ENCODE results near the gene TAF4B.
"Not testable (repeated sequence)": the region's sequence is repeated elsewhere in the genome, so short reads cannot be mapped to it uniquely, and the experiment has no call there.

Gene TAF4B

DNA sequence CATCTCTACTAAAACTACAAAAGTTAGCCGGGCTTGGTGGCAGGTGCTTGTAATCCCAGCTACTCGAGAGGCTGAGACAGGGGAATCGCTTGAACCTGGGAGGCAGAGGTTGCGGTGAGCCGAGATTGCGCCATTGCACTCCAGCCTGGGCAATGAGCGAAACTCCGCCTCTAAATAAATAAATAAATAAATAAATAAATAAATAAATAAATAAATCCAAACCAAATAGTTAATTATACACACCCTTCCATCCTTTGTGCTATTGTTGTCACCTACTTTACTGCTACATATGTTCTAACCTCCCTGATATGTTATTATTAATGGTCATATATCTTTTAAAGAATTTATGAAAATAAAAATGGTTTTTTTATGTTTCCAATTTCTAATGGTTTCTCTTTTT, 155.3 kb downstream of the TAF4B start:
- not testable (repeated sequence) for H3K4me1 ChIP-seq (ENCODE audit: control insufficient read depth, insufficient read depth, low read length); H3K27ac ChIP-seq (ENCODE audit: low read length); H3K9me3 ChIP-seq (ENCODE audit: control insufficient read depth in 2 of 2, low read length in 2 of 2)

DNA sequence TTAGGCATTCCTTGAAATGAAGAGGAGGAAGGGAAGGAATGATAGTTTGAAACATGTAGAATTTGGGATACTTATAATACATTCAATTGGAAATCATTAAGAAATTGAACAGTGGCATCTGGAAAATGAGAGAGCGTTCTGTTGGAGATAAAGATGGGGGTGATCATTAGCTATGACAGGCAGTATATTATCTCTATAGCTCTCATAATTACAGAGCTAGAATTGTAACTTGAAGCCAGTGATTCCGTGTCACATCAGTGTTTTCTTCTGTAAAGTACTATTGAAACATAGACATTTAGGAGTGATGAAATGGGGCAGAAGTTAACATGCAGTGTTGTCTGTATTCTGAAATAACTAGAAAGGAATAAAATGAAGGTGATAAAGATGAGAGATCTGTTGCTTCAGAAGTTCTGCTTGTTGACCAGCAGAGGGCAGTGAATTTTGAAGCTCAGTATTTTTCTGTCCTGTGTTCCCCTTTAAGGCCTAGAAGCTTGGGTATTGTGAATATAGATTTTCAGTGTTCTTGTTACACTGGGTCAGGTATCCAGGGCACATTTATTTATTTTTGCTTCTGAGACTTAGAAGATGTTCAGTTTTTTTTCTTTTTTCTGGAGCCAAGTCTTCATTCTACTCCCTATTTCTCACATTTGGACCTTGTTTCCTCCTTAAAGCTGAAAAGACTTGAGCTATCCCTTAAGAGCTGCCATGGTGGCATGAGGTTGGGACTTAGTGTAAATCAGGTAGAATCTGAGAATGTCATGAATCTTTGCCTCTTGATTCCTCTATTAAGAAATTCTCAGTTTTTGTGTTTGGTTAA, 157.4 kb downstream of the TAF4B start:
- H3K9ac ChIP-seq (ENCODE audit: low read length in 2 of 2), result no peak overlapping the region
- no peaks in the 10 kb centered on the region for H3K27me3 ChIP-seq (ENCODE audit: control insufficient read depth in 1 of 2, insufficient read depth in 2 of 2, low read length in 2 of 2)
- no peaks in the 10 kb centered on the region for H3K9me3 ChIP-seq (ENCODE audit: control insufficient read depth in 2 of 2, low read length in 2 of 2)
- no peak overlapping the region for H3K4me3 ChIP-seq (ENCODE audit: low read length in 2 of 2)
- no peak overlapping the region for H3K27ac ChIP-seq (ENCODE audit: low read length)
- H3K36me3 ChIP-seq (ENCODE audit: control insufficient read depth in 2 of 2, insufficient read depth in 2 of 2, low read length in 2 of 2), result no peaks in the 10 kb centered on the region
- H3K4me1 ChIP-seq (ENCODE audit: control insufficient read depth, insufficient read depth, low read length), result no peaks in the 10 kb centered on the region

More for the DNA sequence above, 155.3 kb downstream of the TAF4B start:
- not testable (repeated sequence) for H3K9ac ChIP-seq (ENCODE audit: low read length in 2 of 2); H3K4me3 ChIP-seq (ENCODE audit: low read length in 2 of 2); H3K36me3 ChIP-seq (ENCODE audit: control insufficient read depth in 2 of 2, insufficient read depth in 2 of 2, low read length in 2 of 2); H3K27me3 ChIP-seq (ENCODE audit: control insufficient read depth in 1 of 2, insufficient read depth in 2 of 2, low read length in 2 of 2)

DNA sequence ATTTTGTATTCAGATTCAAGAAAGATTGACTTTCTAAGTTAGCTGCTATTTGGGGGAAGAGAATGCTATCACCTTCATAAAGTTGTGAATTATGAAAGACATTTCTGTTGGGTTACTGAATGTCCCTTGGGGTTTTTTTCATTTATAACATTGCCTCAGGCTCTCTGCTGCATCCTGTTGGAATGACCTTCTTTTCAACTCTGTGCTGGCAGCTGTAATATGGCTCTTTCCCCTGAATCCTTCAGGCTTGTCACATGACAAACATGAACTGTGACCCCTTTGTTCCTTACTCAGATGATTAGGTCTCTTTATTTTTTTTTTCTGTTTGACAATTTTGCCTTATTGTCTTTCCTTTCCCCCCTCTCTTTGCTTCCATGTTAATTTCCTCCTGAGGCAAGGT, 159.8 kb downstream of the TAF4B start:
- no peak overlapping the region for H3K4me3 ChIP-seq (ENCODE audit: low read length in 2 of 2)
- no peak overlapping the region for H3K27ac ChIP-seq (ENCODE audit: low read length)
- no peaks in the 10 kb centered on the region for H3K9me3 ChIP-seq (ENCODE audit: control insufficient read depth in 2 of 2, low read length in 2 of 2)
- H3K27me3 ChIP-seq (ENCODE audit: control insufficient read depth in 1 of 2, insufficient read depth in 2 of 2, low read length in 2 of 2), result no peaks in the 10 kb centered on the region
- no peaks in the 10 kb centered on the region for H3K4me1 ChIP-seq (ENCODE audit: control insufficient read depth, insufficient read depth, low read length)
- H3K36me3 ChIP-seq (ENCODE audit: control insufficient read depth in 2 of 2, insufficient read depth in 2 of 2, low read length in 2 of 2), result peaks cover 0 to 6% of the 10 kb centered on the region in 2 donors
- no peak overlapping the region for H3K9ac ChIP-seq (ENCODE audit: low read length in 2 of 2)

DNA sequence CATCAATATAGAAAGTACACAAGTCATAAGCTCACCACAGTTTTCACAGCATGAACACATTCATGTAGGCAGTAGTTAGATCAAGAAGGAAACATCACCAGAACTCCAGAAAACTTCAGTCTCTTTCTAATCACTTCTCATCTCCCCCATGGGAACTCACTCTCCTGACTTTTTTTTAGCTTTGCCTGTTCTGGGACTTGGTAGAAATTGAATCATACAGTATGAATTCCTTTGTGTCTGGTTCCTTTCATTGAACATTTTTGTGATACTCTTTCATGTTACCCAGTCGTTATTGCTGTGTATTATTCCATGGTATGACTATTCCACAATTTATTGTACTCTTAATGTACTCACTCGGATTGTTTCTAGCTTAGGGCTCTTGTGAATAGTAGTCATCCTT, 160.2 kb downstream of the TAF4B start:
- Histone ChIP-seq H3K9me3 (ENCODE audit: control insufficient read depth in 2 of 2, low read length in 2 of 2) (no peaks in the 10 kb centered on the region), H3K4me1 (ENCODE audit: control insufficient read depth, insufficient read depth, low read length) (no peaks in the 10 kb centered on the region), H3K4me3 (ENCODE audit: low read length in 2 of 2) (no peak overlapping the region), H3K27ac (ENCODE audit: low read length) (no peak overlapping the region), H3K36me3 (ENCODE audit: control insufficient read depth in 2 of 2, insufficient read depth in 2 of 2, low read length in 2 of 2) (peaks cover 0 to 6% of the 10 kb centered on the region in 2 donors), H3K27me3 (ENCODE audit: control insufficient read depth in 1 of 2, insufficient read depth in 2 of 2, low read length in 2 of 2) (no peaks in the 10 kb centered on the region), H3K9ac (ENCODE audit: low read length in 2 of 2) (no peak overlapping the region)

DNA sequence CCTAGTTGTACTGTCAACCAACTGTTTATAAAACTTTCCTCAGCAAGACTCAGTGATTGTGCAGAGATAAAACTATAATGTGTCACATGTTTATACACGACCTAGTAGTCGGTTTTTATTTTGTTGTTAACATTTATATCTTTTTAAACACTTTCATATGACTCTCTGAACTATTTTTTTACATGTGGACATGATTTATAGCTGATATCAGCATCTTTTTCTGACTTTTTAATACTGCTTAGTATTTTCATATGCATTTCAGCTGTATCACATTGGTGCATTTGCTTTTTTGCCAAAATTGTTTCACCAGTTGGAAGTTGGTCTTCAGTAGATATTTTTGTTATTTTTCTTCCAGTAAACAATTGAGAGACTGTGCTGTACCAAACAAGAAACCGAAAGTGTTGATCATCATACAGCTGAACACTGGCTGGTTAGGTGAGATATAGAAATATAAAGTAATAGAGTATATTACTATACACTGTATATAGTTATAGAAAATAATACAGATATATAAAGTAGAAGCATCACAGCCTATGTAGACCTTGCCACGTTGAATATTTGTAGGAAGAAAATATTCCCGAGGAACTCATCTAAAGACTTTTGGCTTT, 167.9 kb downstream of the TAF4B start:
- H3K36me3 ChIP-seq (ENCODE audit: control insufficient read depth in 2 of 2, insufficient read depth in 2 of 2, low read length in 2 of 2), result peaks cover 0 to 6% of the 10 kb centered on the region in 2 donors
- no peaks in the 10 kb centered on the region for H3K4me1 ChIP-seq (ENCODE audit: control insufficient read depth, insufficient read depth, low read length)
- H3K9ac ChIP-seq (ENCODE audit: low read length in 2 of 2), result no peak overlapping the region
- H3K27ac ChIP-seq (ENCODE audit: low read length), result no peak overlapping the region
- H3K9me3 ChIP-seq (ENCODE audit: control insufficient read depth in 2 of 2, low read length in 2 of 2), result no peaks in the 10 kb centered on the region
- H3K4me3 ChIP-seq (ENCODE audit: low read length in 2 of 2), result no peak overlapping the region
- H3K27me3 ChIP-seq (ENCODE audit: control insufficient read depth in 1 of 2, insufficient read depth in 2 of 2, low read length in 2 of 2), result no peaks in the 10 kb centered on the region

DNA sequence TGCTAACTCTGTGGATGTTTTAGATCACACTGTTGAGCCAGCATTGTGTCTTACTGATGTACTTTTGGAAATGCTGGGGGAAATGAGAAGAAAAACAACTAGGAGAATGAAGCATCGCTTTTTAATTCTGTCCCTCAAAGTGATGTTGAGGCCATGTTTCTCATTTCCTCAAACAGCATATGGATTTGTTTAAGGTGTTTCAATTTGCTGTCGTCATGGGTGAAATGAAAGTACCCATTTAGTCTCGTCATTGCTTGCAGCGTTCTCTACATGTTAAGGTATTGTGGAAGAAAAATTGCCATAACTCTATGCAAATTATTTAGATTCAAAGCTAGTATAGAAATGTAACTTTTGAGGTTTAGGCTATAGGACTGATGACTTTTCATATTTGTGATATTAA, 170.8 kb downstream of the TAF4B start:
- Histone ChIP-seq H3K27ac (ENCODE audit: low read length) (no peak overlapping the region), H3K27me3 (ENCODE audit: control insufficient read depth in 1 of 2, insufficient read depth in 2 of 2, low read length in 2 of 2) (no peaks in the 10 kb centered on the region), H3K4me3 (ENCODE audit: low read length in 2 of 2) (no peak overlapping the region), H3K9ac (ENCODE audit: low read length in 2 of 2) (no peak overlapping the region), H3K36me3 (ENCODE audit: control insufficient read depth in 2 of 2, insufficient read depth in 2 of 2, low read length in 2 of 2) (no peaks in the 10 kb centered on the region), H3K9me3 (ENCODE audit: control insufficient read depth in 2 of 2, low read length in 2 of 2) (no peaks in the 10 kb centered on the region), H3K4me1 (ENCODE audit: control insufficient read depth, insufficient read depth, low read length) (no peaks in the 10 kb centered on the region)

DNA sequence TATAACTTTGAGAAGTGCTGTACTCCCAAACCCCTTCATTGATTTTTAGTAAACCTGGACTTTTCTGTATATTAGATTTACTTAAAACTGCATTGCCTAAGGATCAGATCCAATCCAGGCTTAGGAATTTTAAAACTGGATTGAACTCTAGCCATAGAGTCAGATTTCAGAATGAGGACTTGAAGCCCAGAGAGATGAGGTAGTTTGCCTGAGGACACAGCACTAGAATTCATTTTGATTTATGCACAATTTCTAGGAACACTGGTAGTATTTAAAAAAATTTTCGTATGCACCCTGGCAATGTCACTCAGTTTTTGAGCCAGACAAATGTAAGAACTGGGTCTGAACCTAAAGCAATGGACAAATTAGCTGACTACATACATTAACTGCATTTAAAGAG, 177.2 kb downstream of the TAF4B start:
- no peaks in the 10 kb centered on the region for H3K9me3 ChIP-seq (ENCODE audit: control insufficient read depth in 2 of 2, low read length in 2 of 2)
- H3K36me3 ChIP-seq (ENCODE audit: control insufficient read depth in 2 of 2, insufficient read depth in 2 of 2, low read length in 2 of 2), result no peaks in the 10 kb centered on the region
- no peak overlapping the region for H3K4me3 ChIP-seq (ENCODE audit: low read length in 2 of 2)
- H3K4me1 ChIP-seq (ENCODE audit: control insufficient read depth, insufficient read depth, low read length), result no peaks in the 10 kb centered on the region
- no peaks in the 10 kb centered on the region for H3K27me3 ChIP-seq (ENCODE audit: control insufficient read depth in 1 of 2, insufficient read depth in 2 of 2, low read length in 2 of 2)
- H3K9ac ChIP-seq (ENCODE audit: low read length in 2 of 2), result no peak overlapping the region
- no peak overlapping the region for H3K27ac ChIP-seq (ENCODE audit: low read length)

DNA sequence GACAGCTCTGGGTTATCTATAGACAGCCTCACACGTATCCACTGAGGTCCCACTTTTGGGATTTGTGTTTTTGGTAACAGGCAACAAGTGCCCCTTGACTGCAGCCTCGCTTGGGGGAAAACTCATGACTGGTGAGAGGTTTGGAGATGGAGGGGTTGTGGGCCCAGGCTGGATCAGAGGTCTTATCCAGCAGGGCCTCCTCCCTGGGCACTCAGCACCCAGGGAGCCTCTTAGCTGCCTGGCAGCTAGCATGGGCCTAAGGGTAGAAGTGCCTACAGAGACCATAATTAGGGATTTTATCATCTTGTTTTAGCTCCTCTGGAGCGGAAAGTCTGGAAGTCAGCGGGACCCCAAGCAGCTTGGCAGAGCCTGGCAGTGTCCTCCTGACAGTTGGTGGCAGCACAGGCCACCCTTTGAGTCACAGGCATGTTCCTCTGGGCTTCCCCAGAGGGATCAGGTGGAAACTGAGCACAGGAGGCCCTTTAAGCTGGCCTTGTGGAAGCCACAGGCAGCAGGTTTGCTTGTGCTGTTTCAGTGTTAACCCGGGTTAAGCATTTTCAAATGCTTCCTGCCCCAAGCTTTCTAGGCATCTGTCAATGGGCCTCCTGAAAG, 179.1 kb downstream of the TAF4B start:
- Histone ChIP-seq H3K9me3 (ENCODE audit: control insufficient read depth in 2 of 2, low read length in 2 of 2) (no peaks in the 10 kb centered on the region), H3K36me3 (ENCODE audit: control insufficient read depth in 2 of 2, insufficient read depth in 2 of 2, low read length in 2 of 2) (no peaks in the 10 kb centered on the region), H3K4me1 (ENCODE audit: control insufficient read depth, insufficient read depth, low read length) (no peaks in the 10 kb centered on the region), H3K27me3 (ENCODE audit: control insufficient read depth in 1 of 2, insufficient read depth in 2 of 2, low read length in 2 of 2) (no peaks in the 10 kb centered on the region), H3K9ac (ENCODE audit: low read length in 2 of 2) (no peak overlapping the region), H3K27ac (ENCODE audit: low read length) (no peak overlapping the region), H3K4me3 (ENCODE audit: low read length in 2 of 2) (no peak overlapping the region)

DNA sequence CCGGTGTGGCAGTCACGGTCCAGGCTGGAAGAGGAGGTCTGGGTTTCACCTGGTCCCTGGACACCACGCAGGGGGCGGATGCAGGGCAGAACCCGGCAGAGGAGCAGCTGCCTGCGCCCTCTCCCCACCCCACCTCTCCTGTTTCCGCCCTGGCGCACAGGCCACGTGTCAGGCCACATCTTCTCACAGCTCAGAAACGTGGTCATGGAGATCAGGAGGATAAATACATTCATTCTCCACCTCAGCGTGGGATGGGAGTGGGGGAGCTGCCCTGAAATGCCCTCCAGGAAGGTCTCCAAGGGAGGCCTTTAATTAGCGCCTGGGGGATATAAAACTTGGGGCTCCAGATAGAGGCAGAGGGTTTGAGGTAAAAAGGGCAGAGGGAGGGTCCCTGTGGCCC, 180.1 kb downstream of the TAF4B start:
- no peak overlapping the region for H3K27ac ChIP-seq (ENCODE audit: low read length)
- no peak overlapping the region for H3K9ac ChIP-seq (ENCODE audit: low read length in 2 of 2)
- no peaks in the 10 kb centered on the region for H3K9me3 ChIP-seq (ENCODE audit: control insufficient read depth in 2 of 2, low read length in 2 of 2)
- no peaks in the 10 kb centered on the region for H3K4me1 ChIP-seq (ENCODE audit: control insufficient read depth, insufficient read depth, low read length)
- no peaks in the 10 kb centered on the region for H3K27me3 ChIP-seq (ENCODE audit: control insufficient read depth in 1 of 2, insufficient read depth in 2 of 2, low read length in 2 of 2)
- no peak overlapping the region for H3K4me3 ChIP-seq (ENCODE audit: low read length in 2 of 2)
- H3K36me3 ChIP-seq (ENCODE audit: control insufficient read depth in 2 of 2, insufficient read depth in 2 of 2, low read length in 2 of 2), result no peaks in the 10 kb centered on the region

DNA sequence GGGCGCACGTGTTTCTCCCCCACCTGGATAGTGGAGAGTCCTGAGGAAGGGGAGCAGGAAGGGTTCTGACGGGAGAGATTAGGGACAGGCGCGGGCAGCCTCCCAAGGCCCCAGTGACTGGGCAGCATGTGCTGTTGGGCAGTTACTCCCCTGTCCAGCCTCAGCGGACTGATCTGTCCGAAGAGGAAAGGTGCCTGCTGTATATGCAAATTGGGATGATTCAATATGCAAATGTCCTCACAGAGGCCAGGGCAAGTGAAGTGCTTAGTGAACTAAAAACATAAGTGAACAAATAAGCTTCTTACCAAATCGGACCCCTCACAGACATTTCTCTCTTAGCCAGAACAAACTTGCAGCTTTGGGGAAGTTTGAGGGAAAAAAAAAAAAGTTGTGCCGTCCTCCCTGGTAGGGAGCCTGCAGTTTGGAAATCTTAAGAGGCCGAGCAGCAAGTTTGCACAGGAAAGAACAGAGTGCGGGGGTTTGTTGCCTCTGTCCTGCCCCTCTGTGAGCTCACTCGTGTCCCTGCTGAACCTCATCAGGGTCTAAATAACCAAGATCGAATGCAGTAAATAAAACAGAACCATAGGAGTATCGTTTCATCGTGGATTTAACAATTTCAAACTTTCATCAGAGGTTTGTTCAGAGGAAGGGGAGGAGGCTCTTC, 180.7 kb downstream of the TAF4B start:
- no peaks in the 10 kb centered on the region for H3K4me1 ChIP-seq (ENCODE audit: control insufficient read depth, insufficient read depth, low read length)
- no peaks in the 10 kb centered on the region for H3K27me3 ChIP-seq (ENCODE audit: control insufficient read depth in 1 of 2, insufficient read depth in 2 of 2, low read length in 2 of 2)
- no peaks in the 10 kb centered on the region for H3K9me3 ChIP-seq (ENCODE audit: control insufficient read depth in 2 of 2, low read length in 2 of 2)
- no peak overlapping the region for H3K9ac ChIP-seq (ENCODE audit: low read length in 2 of 2)
- no peak overlapping the region for H3K4me3 ChIP-seq (ENCODE audit: low read length in 2 of 2)
- H3K36me3 ChIP-seq (ENCODE audit: control insufficient read depth in 2 of 2, insufficient read depth in 2 of 2, low read length in 2 of 2), result no peaks in the 10 kb centered on the region
- no peak overlapping the region for H3K27ac ChIP-seq (ENCODE audit: low read length)

Data from stomach smooth muscle (tissue), 2 donors.